GM18858 (cell line): ENCODE measurements around the gene ZNF678.
A peak's percentile ranks its signal among the peaks of the same experiment; 100 is the strongest.

Experiments used
- ATAC-seq: cut with Tn5 transposase; IDR thresholded peaks from one replicate; pipeline ENCODE4 v1.9.1; 2021; ENCODE audit not compliant: unreplicated experiment

The ZNF678 gene

GRCh38 chr1:227563324-227564201, at the start of gene ZNF678:
ZNF678 (plus strand) TSS chr1:227563556; CDS start chr1:227650992, 87,436 bp downstream.
- ATAC-seq: peak; percentile 88

GRCh38 chr1:227518876-227519275, 44.5 kb upstream of the ZNF678 start:
- no peak for ATAC-seq

DNA sequence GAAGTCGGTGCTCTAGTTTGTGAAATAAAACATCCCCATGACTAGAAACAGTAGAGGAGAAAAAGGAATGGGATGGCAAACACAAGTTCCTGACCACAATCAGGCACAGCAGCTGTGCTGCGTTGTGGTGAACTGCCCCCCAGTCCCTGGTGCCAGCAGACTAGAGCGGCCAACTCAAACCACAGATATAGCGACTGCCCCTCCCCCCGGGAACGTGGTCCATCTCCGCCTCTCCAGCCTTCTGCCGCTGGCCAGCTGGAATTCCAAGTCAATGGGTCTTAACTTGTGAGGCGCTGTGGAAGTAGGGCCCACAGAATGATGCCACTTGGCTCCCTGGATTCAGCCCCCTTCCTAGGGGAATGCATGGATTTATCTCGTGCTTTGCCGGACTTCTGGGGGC, 41.6 kb upstream of the ZNF678 start:
- no peak for ATAC-seq

DNA sequence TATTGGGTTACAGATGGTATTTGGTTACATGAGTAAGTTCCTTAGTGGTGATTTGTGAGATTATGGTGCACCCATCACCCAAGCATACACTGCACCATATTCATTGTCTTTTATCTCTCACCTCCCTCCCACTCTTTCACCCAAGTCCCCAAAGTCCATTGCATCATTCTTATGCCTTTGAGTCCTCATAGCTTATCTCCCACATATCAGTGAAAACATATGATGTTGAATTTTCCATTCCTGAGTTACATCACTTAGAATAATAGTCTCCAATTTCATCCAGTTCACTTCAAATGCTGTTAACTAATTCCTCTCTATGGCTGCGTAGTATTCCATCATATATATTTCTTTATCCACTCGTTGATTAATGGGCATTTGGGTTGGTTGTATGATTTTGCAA, 36.8 kb upstream of the ZNF678 start:
- ATAC-seq: no peak

DNA sequence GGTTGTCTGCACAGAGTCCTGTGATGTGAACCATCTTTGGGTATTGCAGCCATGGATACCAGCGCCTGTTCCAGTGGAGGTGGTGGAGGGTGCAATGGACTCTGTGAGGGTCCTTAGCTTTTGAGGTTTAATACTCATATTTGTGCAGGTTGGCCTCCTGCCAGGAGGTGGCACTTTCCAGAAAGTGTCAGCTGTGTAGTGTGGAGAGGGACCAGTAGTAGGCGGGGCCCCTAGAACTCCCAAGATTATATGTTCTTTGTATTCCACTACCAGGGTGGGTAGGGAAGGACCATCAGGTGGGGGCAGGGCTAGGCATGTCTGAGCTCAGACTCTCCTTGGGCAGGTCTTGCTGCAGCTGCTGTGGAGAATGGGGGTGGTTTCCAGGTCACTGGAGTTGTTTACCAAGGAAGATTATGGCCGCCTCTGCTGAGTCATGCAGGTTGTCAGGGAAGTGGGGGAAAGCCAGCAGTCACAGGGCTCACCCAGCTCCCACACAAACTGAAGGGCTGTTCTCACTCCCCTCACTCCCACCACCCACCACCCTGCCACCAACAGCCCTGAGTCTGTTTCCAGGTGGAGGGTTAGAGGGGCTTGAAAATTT, 31.2 kb upstream of the ZNF678 start:
- no peak for ATAC-seq

DNA sequence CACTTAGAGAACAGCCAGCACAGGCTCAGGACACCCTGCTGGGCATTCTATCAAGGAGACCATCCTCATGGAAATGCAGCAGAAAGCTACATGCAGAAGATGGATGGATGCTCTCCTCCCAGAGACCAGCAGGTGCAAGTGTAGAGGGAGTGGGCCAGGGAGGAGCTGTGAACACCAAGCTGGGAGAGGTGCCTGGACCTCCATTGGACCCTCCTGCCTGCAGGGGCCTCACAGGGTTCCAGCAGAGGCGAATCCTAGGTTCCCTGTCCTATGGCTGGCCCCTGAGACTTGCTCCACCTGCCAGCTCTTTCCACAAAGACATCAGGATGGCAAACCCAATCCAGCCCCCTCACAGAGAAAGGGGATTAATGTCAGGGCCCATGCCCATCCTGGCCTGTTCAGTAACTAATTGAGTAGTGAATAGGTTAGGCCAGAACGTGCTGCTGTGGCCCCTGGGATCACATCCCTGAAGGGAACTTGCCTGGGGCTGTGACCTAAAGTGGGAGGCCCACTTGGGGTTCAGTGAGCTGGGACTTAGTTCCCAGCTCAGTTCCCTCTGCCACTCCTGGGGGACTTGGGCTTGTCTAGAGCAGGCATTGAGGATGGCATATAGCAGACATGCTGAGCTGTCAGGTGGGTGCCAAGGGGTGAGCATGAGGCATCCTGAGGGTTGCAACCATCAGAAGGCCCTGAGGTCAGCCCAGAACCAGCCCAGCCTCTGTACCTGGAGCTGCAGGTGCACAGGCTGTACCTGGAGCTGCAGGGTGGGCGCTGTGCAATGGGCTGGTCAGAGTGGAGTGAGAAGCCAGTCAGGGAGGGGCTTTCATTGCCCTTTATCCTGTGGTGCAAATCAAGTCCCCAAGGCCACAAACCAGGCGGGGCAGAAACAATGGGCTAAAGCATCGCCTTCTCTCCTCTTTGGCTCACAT, 22.9 kb upstream of the ZNF678 start:
- no peak for ATAC-seq

- ATAC-seq: no peak
These were observed 22.2 kb upstream of the ZNF678 start for GRCh38 chr1:227541129-227541528.

DNA sequence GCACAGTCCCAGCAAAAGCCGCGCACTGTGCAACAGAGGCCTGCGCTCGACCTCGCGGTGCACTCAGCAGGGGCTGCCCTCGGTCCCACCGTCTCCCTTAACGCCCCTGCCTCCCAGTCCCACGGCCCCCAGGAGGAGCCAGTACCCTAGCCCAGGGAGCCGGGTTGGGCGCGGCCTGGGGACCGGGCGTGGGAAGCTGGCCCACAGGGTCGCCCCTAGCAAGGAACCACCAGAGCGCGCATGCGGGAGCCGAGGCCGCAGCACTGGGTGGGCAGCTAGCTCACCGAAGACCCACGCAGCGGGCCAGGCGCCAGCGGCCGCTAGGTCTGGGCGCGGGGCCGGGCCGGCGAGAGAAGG, 21.6 kb upstream of the ZNF678 start:
- ATAC-seq: no peak

DNA sequence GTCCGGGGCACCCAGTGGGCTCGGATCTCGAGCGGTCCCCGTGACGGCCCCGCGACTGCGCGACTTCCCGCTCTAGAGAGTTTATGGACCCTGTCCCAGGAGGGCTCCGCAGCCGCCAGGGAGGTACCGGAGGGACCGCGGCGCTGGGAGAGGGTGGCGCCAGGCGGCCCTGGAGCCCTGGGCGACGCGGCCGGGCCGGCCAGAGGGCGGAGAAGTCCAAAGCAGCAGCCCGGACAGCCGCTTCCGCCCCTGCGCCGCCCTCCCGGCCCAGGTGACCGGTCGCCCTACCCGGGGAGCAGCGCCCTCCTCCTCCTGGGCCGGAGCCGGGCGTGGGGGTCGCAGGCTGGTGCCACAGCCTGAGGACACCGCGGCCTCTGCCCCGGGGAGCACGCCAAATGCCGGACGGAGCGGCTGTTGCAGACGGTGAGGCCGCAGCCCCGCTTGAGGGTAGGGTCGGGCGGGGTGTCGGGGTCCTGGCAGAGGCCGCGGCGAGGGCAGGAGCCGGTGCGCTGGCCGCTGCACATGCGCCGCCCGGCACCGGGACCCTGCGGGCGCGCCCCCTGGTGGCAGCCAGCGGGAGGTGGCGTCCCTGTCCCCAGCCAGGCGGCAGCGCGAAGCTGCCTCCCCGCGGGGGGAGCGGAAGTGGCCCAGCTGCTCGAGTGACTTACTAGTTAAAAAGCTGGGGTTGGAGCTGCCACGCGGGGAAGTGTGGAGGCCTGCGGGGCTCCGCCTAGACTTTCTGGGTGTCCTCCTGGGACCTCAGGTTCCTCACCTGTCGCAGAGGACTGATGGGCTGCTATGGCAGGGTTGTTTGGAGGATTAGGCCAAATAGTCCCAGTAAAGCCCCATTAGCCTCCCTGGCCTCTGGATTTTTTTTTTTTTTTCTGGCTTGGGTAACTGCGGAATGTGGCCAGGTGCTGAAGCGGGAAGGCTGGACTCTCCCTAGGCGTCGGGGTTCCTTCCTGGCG, 20.9 kb upstream of the ZNF678 start:
- peak; percentile 90 for ATAC-seq

GRCh38 chr1:227543283-227544066, 19.9 kb upstream of the ZNF678 start:
- no peak for ATAC-seq

- no peak for ATAC-seq
These were observed 19.0 kb upstream of the ZNF678 start for GRCh38 chr1:227544067-227545050.

GRCh38 chr1:227545361-227545760, 18.0 kb upstream of the ZNF678 start:
- no peak for ATAC-seq

DNA sequence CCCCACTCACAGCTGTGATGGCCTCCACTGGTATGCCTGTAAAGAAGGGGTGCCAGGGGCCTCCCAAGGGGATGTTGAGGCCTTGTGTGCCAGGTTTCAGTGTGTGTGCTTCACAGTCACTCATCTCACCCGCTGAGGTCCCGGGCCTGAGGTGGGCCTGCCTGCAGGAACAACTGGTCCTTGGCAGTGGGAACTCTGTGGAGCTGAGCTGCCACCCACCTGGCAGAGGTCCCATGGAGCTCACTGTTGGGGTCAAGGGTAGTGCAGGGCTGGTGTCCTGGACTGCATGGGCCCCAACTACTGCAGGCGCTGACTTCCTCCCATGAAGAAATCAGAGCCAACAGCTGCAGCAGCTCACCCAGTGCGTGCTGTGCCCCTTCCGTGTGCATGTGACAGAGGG, 17.3 kb upstream of the ZNF678 start:
- no peak for ATAC-seq

DNA sequence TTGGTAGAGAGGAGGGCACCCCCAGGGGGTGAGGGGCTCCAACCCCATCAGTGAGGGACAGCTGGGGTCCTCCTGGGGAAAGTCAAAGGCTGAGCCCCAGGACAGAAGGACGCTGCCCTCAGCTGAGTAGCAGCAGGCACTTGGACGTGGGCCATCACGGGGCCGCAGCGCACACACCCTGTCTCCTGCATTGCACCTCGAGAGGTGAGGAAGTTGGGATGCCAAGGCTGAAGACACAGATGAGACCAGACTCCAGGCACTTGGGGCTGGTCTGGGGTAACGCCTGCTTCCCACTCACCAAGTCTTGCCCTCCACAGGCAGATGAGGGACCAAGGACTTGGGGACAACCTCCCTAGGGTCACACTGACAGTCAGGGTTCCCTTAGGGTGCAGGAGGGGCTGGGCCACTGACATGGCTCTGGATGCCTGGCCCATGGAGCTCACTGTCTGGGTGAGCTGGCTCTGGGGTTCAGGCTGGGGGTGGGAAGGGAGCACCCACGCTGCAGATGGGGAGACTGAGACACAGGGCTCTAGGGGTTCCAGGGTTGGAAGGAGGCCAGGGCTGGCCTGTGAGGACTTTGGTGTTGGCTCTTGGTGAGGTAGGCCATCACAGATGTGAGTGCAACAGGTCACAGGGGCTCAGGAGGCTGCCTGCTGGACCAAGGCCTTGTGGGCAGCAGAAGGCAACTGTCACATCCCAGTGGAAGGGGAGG, 16.6 kb upstream of the ZNF678 start:
- ATAC-seq: no peak

- ATAC-seq: no peak
These were observed 15.8 kb upstream of the ZNF678 start for GRCh38 chr1:227547310-227548118.

DNA sequence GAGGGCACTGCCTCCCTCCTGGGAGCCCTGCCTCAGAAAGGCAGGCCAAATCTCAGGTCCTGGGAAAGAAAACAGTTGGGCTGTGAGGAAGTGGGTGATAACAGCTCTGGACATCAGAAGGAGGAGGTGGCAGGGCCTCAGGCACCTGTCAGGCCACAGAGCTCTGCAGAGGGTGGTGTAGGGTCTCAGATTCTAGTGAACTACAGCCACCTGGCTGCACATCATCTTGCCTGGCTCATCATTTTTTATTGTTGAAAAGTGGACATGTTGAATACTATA, 15.3 kb upstream of the ZNF678 start:
- no peak for ATAC-seq

DNA sequence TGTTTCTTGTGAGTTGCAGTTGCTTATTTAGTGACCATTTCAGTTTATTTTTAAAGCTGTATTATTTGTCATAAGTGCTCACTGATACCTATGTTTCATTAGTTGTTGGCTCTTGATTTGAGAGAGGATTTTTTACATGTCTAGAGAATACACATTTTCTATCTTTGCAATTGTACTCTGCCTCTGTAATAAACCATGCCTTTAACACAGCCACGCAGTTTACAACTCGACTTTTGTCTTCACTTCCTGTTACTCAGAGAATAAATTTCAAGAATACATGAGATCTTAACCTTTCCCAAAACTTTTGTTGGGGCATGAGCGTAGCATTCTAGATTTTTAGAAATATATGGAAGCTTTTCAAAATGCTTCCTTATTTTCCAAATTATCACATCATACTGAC, 14.9 kb upstream of the ZNF678 start:
- no peak for ATAC-seq
